ENCODE measurements around the gene ZDHHC14.

ZDHHC14 gene

GRCh38 chr6:157494132-157494710 is 113.2 kb downstream of the ZDHHC14 start:
- no peak for DNase-seq

DNA sequence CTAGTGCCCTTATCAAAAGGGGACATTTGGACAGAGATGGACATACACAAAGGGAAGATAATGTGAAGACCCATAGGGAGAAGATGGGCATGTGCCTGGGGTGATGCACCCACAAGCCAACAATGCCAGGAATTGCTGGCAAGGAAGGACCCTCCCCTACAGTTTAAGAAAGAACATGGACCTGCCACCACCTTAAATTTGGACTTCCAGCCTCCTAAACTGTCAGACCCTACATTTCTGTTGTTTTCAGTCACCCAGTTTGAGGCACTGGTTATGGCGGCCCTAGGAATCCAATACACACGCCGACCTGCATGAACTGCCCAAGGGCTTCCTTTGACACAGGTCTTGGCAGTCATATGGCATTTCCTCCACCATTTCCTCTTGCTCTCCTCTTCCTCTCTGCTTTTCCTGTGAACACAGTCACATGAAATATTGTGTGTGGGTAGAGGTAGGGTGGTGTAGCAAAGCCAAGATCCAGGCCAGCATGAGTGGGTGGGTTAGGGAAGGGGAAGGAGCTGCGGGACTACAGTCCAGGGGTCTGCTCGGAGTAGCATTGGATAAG is 115.6 kb downstream of the ZDHHC14 start:
- DNase-seq, result no peak

GRCh38 chr6:157497579-157497978 is 116.6 kb downstream of the ZDHHC14 start:
- no peak for DNase-seq

- DNase-seq, result no peak
Observed at GRCh38 chr6:157498817-157499216, 117.8 kb downstream of the ZDHHC14 start.

GRCh38 chr6:157500022-157500421 is 119.0 kb downstream of the ZDHHC14 start:
- DNase-seq, result no peak

DNA sequence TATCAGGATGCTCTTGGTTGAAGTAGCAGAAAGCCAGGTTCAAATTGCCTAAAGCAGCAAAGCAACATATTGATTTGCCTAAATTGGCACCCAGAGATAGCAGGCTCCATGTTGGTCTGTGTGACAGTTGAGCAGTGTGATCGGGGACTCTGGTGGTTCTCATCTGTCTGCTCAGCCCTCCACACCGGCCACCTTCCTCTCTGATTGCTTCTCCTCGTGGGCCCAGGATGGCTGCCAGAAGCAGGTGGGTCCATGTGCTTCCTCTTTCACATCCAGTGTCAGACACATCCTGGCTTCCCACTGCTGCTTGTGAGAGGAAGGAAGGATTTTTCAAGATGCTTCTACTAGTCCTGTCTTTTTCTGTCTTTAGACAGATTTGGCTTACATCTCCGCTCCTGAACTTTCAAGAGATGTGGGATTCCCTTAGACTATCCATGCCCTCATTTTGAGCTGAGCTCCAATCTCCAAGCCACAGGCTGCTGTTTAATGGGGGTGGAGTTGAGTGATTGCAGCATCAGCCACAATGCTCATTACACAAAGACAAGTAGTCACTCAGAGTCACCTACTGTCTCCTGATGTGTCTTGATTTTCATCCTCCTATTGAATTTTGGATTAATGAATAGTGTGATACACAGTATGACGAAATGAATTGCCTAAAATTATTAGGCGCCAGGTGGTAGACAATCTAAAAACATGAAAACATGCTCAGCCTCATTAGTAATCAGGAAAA is 122.2 kb downstream of the ZDHHC14 start:
- no peak for DNase-seq

GRCh38 chr6:157505912-157506491 is 125.0 kb downstream of the ZDHHC14 start:
- DNase-seq, result no peak

GRCh38 chr6:157510323-157511188 is 129.6 kb downstream of the ZDHHC14 start:
- DNase-seq, result no peak

DNA sequence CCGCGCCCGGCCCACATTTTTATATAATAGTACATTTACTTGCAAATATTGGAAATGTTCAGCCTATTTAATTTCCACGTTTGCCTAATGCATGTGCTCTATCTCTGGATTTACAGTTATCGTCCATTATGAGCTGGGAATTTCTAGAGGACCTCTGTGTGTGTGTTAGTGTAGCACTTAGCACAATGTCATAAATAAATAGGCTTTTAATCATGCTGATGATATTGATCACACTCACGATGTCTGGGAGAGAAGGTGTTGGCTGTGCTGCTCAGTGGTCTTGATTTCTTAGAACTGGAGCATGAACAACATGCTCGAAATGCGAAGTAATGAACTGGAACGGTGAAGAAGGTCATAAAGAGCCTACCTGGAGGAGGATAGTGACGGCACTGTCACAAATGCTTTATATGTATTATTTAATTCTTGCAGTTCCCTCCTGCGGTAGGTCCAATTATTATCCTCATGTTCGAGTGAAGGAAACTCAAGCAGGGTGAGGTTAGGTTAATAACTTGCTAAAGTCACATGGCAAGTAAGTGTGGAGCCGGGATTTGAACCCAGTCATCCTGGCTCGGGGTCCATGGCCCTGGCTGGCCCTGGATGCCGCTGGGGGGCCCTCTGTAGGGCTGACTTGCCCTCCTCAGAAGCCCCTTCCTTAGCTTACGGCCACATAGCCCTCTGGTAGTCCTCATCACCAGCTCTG is 130.8 kb downstream of the ZDHHC14 start:
- no peak for DNase-seq

GRCh38 chr6:157512382-157512682 is 131.3 kb downstream of the ZDHHC14 start:
- DNase-seq, result no peak

DNA sequence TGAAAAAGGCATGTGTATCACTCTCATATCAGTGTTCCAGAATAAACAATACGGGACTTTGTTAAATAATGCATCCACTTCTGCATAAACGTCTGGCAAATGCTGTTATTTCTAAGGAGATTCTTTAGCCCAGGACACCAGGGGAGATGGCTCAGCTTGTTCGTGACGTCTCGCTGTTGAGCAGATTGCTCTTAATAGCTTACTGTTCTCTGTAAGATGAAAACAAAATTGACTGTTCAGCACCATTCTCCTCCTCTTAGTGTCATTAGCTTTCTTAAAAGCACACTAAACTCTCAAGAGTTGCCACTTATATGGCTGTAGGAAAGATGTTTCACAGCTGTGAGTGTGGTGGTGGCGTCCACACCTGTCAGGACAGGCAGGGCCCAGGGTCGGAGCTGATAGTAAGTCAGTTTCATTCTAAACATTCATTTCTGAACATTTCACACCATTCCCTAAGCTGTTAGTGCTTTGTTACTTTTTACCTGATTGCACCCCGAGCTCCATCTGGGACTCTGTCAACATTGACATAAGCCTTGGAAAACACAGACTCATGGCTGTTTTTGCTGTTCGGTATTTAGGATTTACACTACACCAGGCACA is 132.1 kb downstream of the ZDHHC14 start:
- no peak for DNase-seq

- DNase-seq, result no peak
Observed at GRCh38 chr6:157513619-157514485, 132.9 kb downstream of the ZDHHC14 start.

- DNase-seq, result no peak
Observed at GRCh38 chr6:157514659-157515496, 133.9 kb downstream of the ZDHHC14 start.

GRCh38 chr6:157516319-157517026 is 135.5 kb downstream of the ZDHHC14 start:
- no peak for DNase-seq

DNA sequence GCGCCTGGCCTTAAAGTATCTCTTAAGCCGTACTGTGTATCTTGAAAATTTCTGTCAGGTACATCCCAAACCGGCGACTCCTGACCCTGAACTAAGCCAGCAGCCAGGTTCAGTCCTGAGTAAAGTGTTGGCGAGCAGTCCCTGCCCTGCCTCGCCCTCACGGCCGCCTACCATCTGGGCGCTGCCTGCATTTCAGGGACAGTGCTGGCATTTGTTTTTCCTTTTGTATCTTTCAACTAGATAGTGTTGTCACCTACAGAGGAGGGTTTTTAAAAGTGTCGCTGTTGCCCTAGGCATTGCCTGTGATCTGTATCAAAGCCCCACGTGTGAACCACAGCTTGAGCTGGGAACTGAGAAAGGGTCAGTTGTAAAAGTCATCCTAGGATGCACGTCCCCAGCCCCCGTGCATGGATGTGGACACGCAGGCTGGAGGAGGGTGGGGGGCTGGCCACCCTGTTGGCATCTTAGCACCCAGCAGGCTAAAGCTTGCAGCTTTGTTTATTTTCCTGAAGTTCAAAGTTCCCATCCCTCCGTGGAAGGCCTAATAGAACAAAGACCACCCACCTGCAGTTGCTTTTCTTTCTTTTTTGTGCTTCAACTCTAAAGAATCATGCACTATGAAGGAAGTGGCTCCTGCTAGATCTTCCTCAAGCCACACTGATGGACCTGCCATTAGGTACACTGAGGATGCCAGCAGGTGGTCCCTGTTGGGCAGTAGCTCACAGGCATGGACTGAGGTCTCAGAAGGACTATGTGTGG is 136.8 kb downstream of the ZDHHC14 start:
- DNase-seq, result no peak

DNA sequence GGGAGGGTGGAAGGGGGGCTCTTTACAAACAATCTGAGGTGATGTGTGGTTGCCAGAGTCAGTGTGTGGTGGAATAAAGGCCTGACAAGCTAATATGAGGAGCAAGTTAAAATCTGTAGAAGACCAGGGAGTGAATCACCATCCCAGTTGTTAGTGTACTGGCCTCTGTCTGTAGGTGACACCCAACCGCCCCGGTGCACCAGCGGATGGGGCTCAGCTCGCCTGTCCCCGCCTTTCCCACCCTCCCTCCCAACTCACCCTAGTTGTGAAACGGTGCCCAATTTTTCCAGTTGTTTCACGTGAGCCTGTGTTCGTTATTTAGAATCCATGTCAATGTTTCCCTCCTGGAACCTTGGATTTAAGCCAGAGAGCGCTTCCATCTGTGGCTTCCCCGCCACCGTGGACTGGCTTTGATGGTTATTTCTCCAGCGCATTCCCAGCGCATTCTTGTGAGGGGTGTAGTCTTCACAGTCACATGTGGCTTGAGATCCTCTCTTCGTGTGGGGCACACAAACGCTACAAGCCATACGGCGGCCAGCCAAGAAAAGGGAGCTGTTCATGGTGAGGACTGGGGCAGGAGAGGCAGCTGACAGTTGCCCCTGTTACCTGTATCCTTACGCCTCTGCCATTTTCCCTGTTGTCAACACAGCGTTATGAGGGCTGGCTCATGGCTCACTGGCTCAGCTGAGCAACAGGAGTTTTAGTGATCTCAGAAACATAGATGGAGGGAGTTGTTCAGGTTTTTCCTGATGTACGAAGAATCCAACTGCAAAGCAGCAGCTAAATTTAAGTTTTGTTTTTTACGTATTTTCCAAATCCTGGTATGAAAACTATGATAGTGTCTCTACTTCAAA is 137.6 kb downstream of the ZDHHC14 start:
- DNase-seq, result no peak

DNA sequence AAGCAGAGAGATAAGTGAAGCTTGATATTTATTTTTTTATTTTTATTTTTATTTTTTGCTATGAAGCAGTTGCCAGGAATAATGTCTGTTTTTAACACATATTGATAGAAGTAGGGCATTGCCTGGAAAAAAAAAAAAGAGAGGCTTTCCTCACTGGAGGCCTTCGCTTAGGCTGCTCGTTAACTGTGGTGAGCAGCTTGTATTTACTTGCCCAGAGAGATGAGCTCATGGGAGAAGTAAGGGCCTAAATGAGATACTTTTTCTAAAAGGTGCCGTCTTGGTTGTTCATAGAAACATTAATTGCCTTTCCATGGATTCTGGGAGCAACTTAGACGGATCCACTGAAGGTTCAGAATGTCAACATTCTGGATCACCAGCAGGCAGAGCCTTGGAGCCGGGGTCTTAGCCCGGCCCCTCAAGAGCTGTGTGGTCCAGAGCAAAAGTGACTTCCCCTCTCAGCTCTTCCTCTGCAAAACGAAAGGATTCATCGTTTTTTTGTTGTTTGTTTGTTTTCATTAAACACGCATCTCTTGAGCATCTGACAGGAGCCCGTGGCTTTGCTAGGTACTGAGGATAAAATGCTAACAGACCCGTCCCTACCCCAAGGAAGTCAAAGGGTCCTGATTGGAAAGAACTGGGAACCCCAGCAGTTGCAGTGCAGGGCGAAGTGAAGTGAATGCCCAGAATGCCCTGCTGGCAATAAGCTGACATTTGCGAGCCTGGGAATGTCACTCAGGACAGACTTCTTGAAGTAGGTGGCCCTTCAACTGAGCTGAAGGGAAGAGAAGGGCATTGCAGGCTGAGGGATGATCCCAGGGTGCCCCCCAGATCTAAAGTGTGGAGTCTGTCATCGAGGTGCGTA is 138.5 kb downstream of the ZDHHC14 start:
- no peak for DNase-seq

All from SHP77 (cell line).